ENCODE data around the gene BRCA2. TPM values are rescaled to one million over a fixed set of nuclear protein-coding genes. Genes with fewer than 3 reads are reported as not detected.

Gene BRCA2
- total RNA-seq, 1 experiment from 2014 or later = 16.8 TPM

- CTCF ChIA-PET = no interaction called here
- POLR2A ChIA-PET (ENCODE audit: unreplicated experiment) = interaction anchor here (0.6 to 0.7 kb wide), 2 partner anchors 10 to 35 kb away, joined by 3 to 5 read pairs; no protein-coding TSS in a partner anchor
- intact Hi-C loops (cut with micrococcal nuclease) = no loop called here
Observed at GRCh38 chr13:32448972-32449371, 133.7 kb downstream of the BRCA2 start.

More at GRCh38 chr13:32448972-32449371, 133.7 kb downstream of the BRCA2 start:
- DNase-seq (no peak), ATAC-seq (no peak)
- Histone ChIP-seq H3K27ac (ENCODE audit: low read length) (no peak overlapping the region), H3K4me2 (ENCODE audit: low read length) (no peak overlapping the region), H3K9ac (ENCODE audit: low read length) (no peak overlapping the region), H3K79me2 (ENCODE audit: low read length) (no peaks in the 10 kb centered on the region), H3K4me1 (ENCODE audit: insufficient read depth, low read length) (no peaks in the 10 kb centered on the region), H3K9me3 (ENCODE audit: low read length) (no peaks in the 10 kb centered on the region), H3K9me2 (replicated peaks; ENCODE audit: low read length) (no peaks in the 10 kb centered on the region), H3K27me3 (ENCODE audit: low read length) (no peaks in the 10 kb centered on the region), H2AFZ (ENCODE audit: low read length) (no peak overlapping the region), H3K36me3 (ENCODE audit: low read depth, low read length) (no peaks in the 10 kb centered on the region), H3F3A (ENCODE audit: low read length, unreplicated experiment) (no peaks in the 10 kb centered on the region), H3K4me3 (ENCODE audit: low read length) (no peak overlapping the region), H4K20me1 (ENCODE audit: low read length) (no peaks in the 10 kb centered on the region)
- no TSS peak for BruUV-seq (replicated peaks)
- TF ChIP-seq EZH2 (IDR thresholded peaks at IDR 0.05; ENCODE audit: low read length, unreplicated experiment) (no peak), EZH2phosphoT487 (IDR thresholded peaks at IDR 0.05; ENCODE audit: borderline replicate concordance, low read length) (no peak)
- TF ChIP-seq, protein P1, sequence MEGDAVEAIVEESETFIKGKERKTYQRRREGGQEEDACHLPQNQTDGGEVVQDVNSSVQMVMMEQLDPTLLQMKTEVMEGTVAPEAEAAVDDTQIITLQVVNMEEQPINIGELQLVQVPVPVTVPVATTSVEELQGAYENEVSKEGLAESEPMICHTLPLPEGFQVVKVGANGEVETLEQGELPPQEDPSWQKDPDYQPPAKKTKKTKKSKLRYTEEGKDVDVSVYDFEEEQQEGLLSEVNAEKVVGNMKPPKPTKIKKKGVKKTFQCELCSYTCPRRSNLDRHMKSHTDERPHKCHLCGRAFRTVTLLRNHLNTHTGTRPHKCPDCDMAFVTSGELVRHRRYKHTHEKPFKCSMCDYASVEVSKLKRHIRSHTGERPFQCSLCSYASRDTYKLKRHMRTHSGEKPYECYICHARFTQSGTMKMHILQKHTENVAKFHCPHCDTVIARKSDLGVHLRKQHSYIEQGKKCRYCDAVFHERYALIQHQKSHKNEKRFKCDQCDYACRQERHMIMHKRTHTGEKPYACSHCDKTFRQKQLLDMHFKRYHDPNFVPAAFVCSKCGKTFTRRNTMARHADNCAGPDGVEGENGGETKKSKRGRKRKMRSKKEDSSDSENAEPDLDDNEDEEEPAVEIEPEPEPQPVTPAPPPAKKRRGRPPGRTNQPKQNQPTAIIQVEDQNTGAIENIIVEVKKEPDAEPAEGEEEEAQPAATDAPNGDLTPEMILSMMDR (conservative IDR thresholded peaks at IDR 0.05; ENCODE audit: low read depth, low read length) = no peak

Other genes starting within 250 kb of the BRCA2 start
- not detected in 2 replicates for gene ZAR1L, start 145 bp upstream of the BRCA2 start, total RNA-seq (2014; rRNA removed)
- 0.15 and 0.17 TPM in 2 replicates for gene N4BP2L1, start 112.6 kb downstream of the BRCA2 start, total RNA-seq (2014; rRNA removed)
- 31.7 and 51.4 TPM in 2 replicates for gene N4BP2L2, start 223.3 kb downstream of the BRCA2 start, total RNA-seq (2014; rRNA removed)

All from PC-3 (cell line).